IPS-18c (cell line): ENCODE results near the gene CARMIL3.
A peak's percentile ranks its signal among the peaks of the same experiment; 100 is the strongest.
"Not testable (repeated sequence)": the region's sequence is repeated elsewhere in the genome, so short reads cannot be mapped to it uniquely, and the experiment has no call there.

Experiments
- H3K4me3 ChIP-seq: 2 replicates; pipeline ENCODE4 v1.7.0; 2013; ENCODE audit warnings: low read depth, mild to moderate bottlenecking, low read length, moderate library complexity; ENCODE audit not compliant: insufficient read depth
- H3K9me3 ChIP-seq: one replicate; pipeline ENCODE4 v1.6.1; 2013; ENCODE audit warnings: mild to moderate bottlenecking, low read length, moderate library complexity; ENCODE audit not compliant: control insufficient read depth, insufficient read depth

CARMIL3 gene

GRCh38 chr14:24098229-24098926, 46.6 kb downstream of the CARMIL3 start:
- H3K4me3 ChIP-seq: no peak overlapping the region

GRCh38 chr14:24098927-24099813, 47.4 kb downstream of the CARMIL3 start:
- no peaks in the 10 kb centered on the region for H3K9me3 ChIP-seq

More at GRCh38 chr14:24098229-24098926, 46.6 kb downstream of the CARMIL3 start:
- H3K9me3 ChIP-seq: no peaks in the 10 kb centered on the region

GRCh38 chr14:24100197-24100981, 48.6 kb downstream of the CARMIL3 start:
- Histone ChIP-seq H3K9me3 (no peaks in the 10 kb centered on the region), H3K4me3 (no peak overlapping the region)

More at GRCh38 chr14:24098927-24099813, 47.4 kb downstream of the CARMIL3 start:
- no peak overlapping the region for H3K4me3 ChIP-seq

- H3K4me3 ChIP-seq: no peak overlapping the region
- no peaks in the 10 kb centered on the region for H3K9me3 ChIP-seq
These were observed 49.2 kb downstream of the CARMIL3 start for GRCh38 chr14:24100982-24101494.

GRCh38 chr14:24102357-24103048, 50.7 kb downstream of the CARMIL3 start:
- Histone ChIP-seq H3K9me3 (no peaks in the 10 kb centered on the region), H3K4me3 (no peak overlapping the region)

- no peaks in the 10 kb centered on the region for H3K9me3 ChIP-seq
- no peak overlapping the region for H3K4me3 ChIP-seq
These were observed 51.6 kb downstream of the CARMIL3 start for GRCh38 chr14:24103451-24103850.

- not testable (repeated sequence) for H3K4me3 ChIP-seq, H3K9me3 ChIP-seq
These were observed 53.9 kb downstream of the CARMIL3 start for GRCh38 chr14:24105609-24106239.

- Histone ChIP-seq H3K9me3 (no peaks in the 10 kb centered on the region), H3K4me3 (no peak overlapping the region)
These were observed 55.0 kb downstream of the CARMIL3 start for GRCh38 chr14:24106672-24107271.

GRCh38 chr14:24108336-24108874, 56.6 kb downstream of the CARMIL3 start:
- no peaks in the 10 kb centered on the region for H3K9me3 ChIP-seq
- no peak overlapping the region for H3K4me3 ChIP-seq

- H3K9me3 ChIP-seq: no peaks in the 10 kb centered on the region
- H3K4me3 ChIP-seq: no peak overlapping the region
These were observed 58.3 kb downstream of the CARMIL3 start for GRCh38 chr14:24110060-24110459.

- H3K9me3 ChIP-seq: no peaks in the 10 kb centered on the region
- no peak overlapping the region for H3K4me3 ChIP-seq
These were observed 58.7 kb downstream of the CARMIL3 start for GRCh38 chr14:24110523-24110922.

GRCh38 chr14:24113379-24113800, 61.6 kb downstream of the CARMIL3 start:
- Histone ChIP-seq H3K9me3 (no peaks in the 10 kb centered on the region), H3K4me3 (peak overlapping the region; percentile 98)

- Histone ChIP-seq H3K4me3 (peak overlapping the region; percentile 98), H3K9me3 (no peaks in the 10 kb centered on the region)
These were observed 62.2 kb downstream of the CARMIL3 start for GRCh38 chr14:24113801-24114531.

GRCh38 chr14:24114532-24115421, 63.0 kb downstream of the CARMIL3 start, which contains the start of the genes DCAF11 and NRL:
Gene DCAF11 (plus strand): TSS chr14:24114777. CDS start chr14:24115595, 818 bp downstream.
Gene NRL (minus strand): TSS chr14:24114949. CDS start chr14:24082848, 32,101 bp downstream.
- Histone ChIP-seq H3K4me3 (peak within 1 kb of the TSS; percentile 98), H3K9me3 (no peaks in the 10 kb centered on the region)
